ENCODE measurements around the gene ANKS3. TPM values are rescaled to one million over a fixed set of nuclear protein-coding genes. Genes with fewer than 3 reads are reported as not detected.

The ANKS3 gene
- total and polyA plus RNA-seq, 2 of the 8 experiments (the other 6 are each of a cell fraction or from before 2014, with no cell fraction given): 15.5 to 23.9 TPM

DNA sequence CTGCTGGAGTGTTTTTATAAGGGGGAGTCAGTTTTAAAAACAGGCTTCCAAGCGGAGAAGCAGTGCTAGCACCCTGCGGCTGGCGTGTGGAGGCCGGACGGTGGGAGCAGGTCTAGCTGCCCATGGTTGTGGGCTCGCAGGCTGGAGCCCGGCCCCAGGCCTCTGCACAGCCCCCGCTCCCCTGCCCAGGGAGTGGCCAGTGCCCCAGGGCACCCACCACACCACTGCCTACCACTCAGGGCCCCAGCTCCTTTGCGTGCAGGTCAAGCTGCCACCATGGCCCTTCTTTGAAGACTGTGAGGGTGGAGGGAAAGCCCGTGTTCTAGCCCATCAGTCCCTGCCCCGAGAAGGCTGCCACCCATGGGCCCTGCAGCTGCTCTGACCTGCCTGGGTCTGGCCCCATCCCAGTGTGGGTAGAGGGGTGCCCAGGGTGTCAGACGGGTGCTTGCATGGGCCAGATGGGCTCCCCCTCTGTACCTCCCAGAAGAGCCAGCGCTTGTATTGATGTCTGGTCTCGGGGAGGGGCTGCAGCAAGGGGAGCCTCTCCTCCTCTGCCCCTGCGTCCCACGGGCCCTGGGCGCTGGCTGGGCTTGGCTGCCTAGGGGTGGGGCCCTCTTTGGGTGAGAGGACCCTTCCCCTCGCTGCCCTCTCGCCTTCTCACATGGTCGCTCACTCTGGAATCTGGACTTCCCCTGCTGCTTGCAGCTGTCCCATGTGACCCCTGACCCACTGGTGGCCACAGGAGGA lies 42.2 kb downstream of the ANKS3 start:
- Histone ChIP-seq H4K5ac (ENCODE audit: insufficient read length, low read depth, low read length) (no peak overlapping the region), H3K23me2 (ENCODE audit: low read depth, low read length) (peaks cover 8% of the 10 kb centered on the region; the same call in 1 of the 2 replicates), H3K9me3 (ENCODE audit: insufficient read depth in 2 of 2, low read depth in 1 of 2, low read length in 1 of 2) (no peaks in the 10 kb centered on the region), H3K14ac (ENCODE audit: insufficient read length) (no peak overlapping the region), H2BK15ac (ENCODE audit: low read length) (no peak overlapping the region), H2BK20ac (ENCODE audit: low read length) (no peak overlapping the region), H3K56ac (replicated peaks; ENCODE audit: insufficient read length, low read depth, low read length) (no peak overlapping the region), H3K79me2 (ENCODE audit: control insufficient read depth in 1 of 2, insufficient read depth in 2 of 2, low read length in 2 of 2) (peaks cover 0 to 2% of the 10 kb centered on the region in 2 experiments; a peak in 1 of 4 replicates), H2BK5ac (ENCODE audit: low read depth, low read length) (no peak overlapping the region), H3K4me1 (replicated peaks in 1 of 4; ENCODE audit: control insufficient read depth in 3 of 4, insufficient read depth in 4 of 4, low read length in 3 of 4) (peaks cover 0 to 7% (median 5%) of the 10 kb centered on the region in 4 experiments; a peak in 4 of 7 replicates), H2AFZ (ENCODE audit: low read length) (no peak overlapping the region), H3K36me3 (ENCODE audit: control insufficient read depth in 2 of 4, insufficient read depth in 4 of 4, low read length in 3 of 4) (peaks cover 6 to 16% (median 11%) of the 10 kb centered on the region in 4 experiments; a peak in 7 of 8 replicates), H3K27me3 (replicated peaks in 1 of 4; ENCODE audit: control insufficient read depth in 3 of 4, extremely low read depth in 1 of 4, insufficient read depth in 3 of 4, low read length in 3 of 4) (no peaks in the 10 kb centered on the region), H2AK5ac (ENCODE audit: low read depth, low read length) (no peak overlapping the region), H3K79me1 (ENCODE audit: low read depth, low read length) (no peaks in the 10 kb centered on the region), H3K23ac (ENCODE audit: insufficient read length) (no peak overlapping the region), H4K8ac (ENCODE audit: extremely low read depth, insufficient read depth, low read length) (peak overlapping the region; percentile 45), H3K4ac (replicated peaks; ENCODE audit: insufficient read length, low read depth, low read length) (no peak overlapping the region), H3K18ac (ENCODE audit: extremely low read depth, low read length) (no peak overlapping the region), H4K20me1 (replicated peaks in 1 of 2; ENCODE audit: control insufficient read depth in 1 of 2, insufficient read depth in 2 of 2, low read length in 2 of 2) (peaks cover 0 to 14% of the 10 kb centered on the region in 2 experiments), H4K91ac (replicated peaks; ENCODE audit: insufficient read length, low read length) (no peak overlapping the region), H3K27ac (ENCODE audit: low read depth, low read length) (no peak overlapping the region), H2BK12ac (ENCODE audit: low read depth, low read length) (0 out of 2 replicates have a peak overlapping the region, but pooled peaks have one; percentile 14), H3K9ac (replicated peaks in 1 of 4; ENCODE audit: extremely low read depth in 1 of 4, low read depth in 3 of 4, low read length in 3 of 4) (no peak overlapping the region), H3K4me3 (ENCODE audit: extremely low read depth in 1 of 4, insufficient read depth in 2 of 4, low read depth in 3 of 4, low read length in 4 of 4) (no peak overlapping the region), H2BK120ac (replicated peaks; ENCODE audit: low read depth, low read length) (no peak overlapping the region), H3K4me2 (ENCODE audit: insufficient read depth in 1 of 2, low read depth in 2 of 2, low read length in 2 of 2) (peak overlapping the region in 1 of 2 experiments; percentile 68; a peak in 1 of 4 replicates)
- no peak for FAIRE-seq
- POLR2A ChIA-PET (ENCODE audit: partially characterized antibody): interaction anchor here (1.2 to 5.4 kb wide), 8 partner anchors 12 to 112 kb away, joined by 3 to 59 read pairs (median 5); no protein-coding TSS in a partner anchor
- no peak for DNase-seq (ENCODE audit: low read depth in 1 of 2, low spot score in 2 of 2)
- no peak for TF ChIP-seq GABPA (IDR thresholded peaks at IDR 0.05; ENCODE audit: borderline replicate concordance, insufficient read depth, low read length)
- TF ChIP-seq ZNF274 (IDR thresholded peaks at IDR 0.05; ENCODE audit: borderline replicate concordance, extremely low read depth, low read length): no peak
- TF ChIP-seq SIRT6 (IDR thresholded peaks at IDR 0.05; ENCODE audit: low read length): no peak
- no peak for TF ChIP-seq GTF2F1 (IDR thresholded peaks at IDR 0.05; ENCODE audit: borderline replicate concordance, low read depth, low read length)
- TF ChIP-seq, protein P1, sequence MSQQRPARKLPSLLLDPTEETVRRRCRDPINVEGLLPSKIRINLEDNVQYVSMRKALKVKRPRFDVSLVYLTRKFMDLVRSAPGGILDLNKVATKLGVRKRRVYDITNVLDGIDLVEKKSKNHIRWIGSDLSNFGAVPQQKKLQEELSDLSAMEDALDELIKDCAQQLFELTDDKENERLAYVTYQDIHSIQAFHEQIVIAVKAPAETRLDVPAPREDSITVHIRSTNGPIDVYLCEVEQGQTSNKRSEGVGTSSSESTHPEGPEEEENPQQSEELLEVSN (IDR thresholded peaks at IDR 0.05): no peak
- TF ChIP-seq EGR1 (IDR thresholded peaks at IDR 0.05; ENCODE audit: borderline replicate concordance, low read depth, low read length): no peak
- no peak for TF ChIP-seq SIX5 (IDR thresholded peaks at IDR 0.05; ENCODE audit: low read depth, low read length)
- TF ChIP-seq KDM1A (IDR thresholded peaks at IDR 0.05; ENCODE audit: borderline replicate concordance, low read length): no peak
- TF ChIP-seq JUN (IDR thresholded peaks at IDR 0.05; ENCODE audit: low read depth, low read length): no peak
- CTCF ChIA-PET (ENCODE audit: partially characterized antibody): interaction anchor here (0.6 to 2.6 kb wide), 9 partner anchors 10 to 229 kb away, joined by 3 to 17 read pairs (median 4); partner anchors contain the start of gene MGRN1
- 92% methylated on average over 19 of the region's 20 CpGs; no CpG with 5 or more reads in 1 of the 2 experiments for WGBS, 2 experiments (ENCODE audit: extremely low coverage in 1 of 2, insufficient coverage in 1 of 2, insufficient read length in 1 of 2, insufficient replicate concordance in 2 of 2, low coverage in 1 of 2, low lambda C conversion rate in 2 of 2, missing lambda C conversion rate in 1 of 2)

All from H1 (cell line).